ENCODE results near the gene PLCD1. TPM values are rescaled to one million over a fixed set of nuclear protein-coding genes. Genes with fewer than 3 reads are reported as not detected.

PLCD1 gene
- total RNA-seq, 2 experiments from 2014 or later: 7.7 to 10.4 TPM

GRCh38 chr3:38018296-38019266, 10.9 kb downstream of the PLCD1 start:
- intact Hi-C loops (cut with micrococcal nuclease; ENCODE audit: unreplicated experiment): no loop called here
- TF ChIP-seq EZH2phosphoT487 (IDR thresholded peaks at IDR 0.05; ENCODE audit: borderline replicate concordance, low read depth, low read length): no peak
- TF ChIP-seq, protein P1, sequence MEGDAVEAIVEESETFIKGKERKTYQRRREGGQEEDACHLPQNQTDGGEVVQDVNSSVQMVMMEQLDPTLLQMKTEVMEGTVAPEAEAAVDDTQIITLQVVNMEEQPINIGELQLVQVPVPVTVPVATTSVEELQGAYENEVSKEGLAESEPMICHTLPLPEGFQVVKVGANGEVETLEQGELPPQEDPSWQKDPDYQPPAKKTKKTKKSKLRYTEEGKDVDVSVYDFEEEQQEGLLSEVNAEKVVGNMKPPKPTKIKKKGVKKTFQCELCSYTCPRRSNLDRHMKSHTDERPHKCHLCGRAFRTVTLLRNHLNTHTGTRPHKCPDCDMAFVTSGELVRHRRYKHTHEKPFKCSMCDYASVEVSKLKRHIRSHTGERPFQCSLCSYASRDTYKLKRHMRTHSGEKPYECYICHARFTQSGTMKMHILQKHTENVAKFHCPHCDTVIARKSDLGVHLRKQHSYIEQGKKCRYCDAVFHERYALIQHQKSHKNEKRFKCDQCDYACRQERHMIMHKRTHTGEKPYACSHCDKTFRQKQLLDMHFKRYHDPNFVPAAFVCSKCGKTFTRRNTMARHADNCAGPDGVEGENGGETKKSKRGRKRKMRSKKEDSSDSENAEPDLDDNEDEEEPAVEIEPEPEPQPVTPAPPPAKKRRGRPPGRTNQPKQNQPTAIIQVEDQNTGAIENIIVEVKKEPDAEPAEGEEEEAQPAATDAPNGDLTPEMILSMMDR (conservative IDR thresholded peaks at IDR 0.05; ENCODE audit: low read length): no peak
- H3K4me3 ChIP-seq (ENCODE audit: low read depth, low read length, poor library complexity, severe bottlenecking): no peak overlapping the region
- ChIA-PET CTCF (ENCODE audit: unreplicated experiment) (no interaction called here), POLR2A (no interaction called here)
- H3K27ac ChIP-seq (ENCODE audit: low read depth, low read length, poor library complexity, severe bottlenecking): no peak overlapping the region
- no peaks in the 10 kb centered on the region for H3K79me2 ChIP-seq (ENCODE audit: insufficient read depth, low read depth, low read length)
- no peaks in the 10 kb centered on the region for H3K9me2 ChIP-seq (ENCODE audit: insufficient read depth, low read length)
- DNase-seq (ENCODE audit: low spot score): no peak
- no peaks in the 10 kb centered on the region for H3K36me3 ChIP-seq (ENCODE audit: insufficient read depth, low read length)
- no peak overlapping the region for H3K4me2 ChIP-seq (ENCODE audit: low read length)
- peaks cover 5% of the 10 kb centered on the region for H3K4me1 ChIP-seq (ENCODE audit: insufficient read depth, low read length, poor library complexity, severe bottlenecking)
- H2AFZ ChIP-seq (ENCODE audit: low read length): no peak overlapping the region
- BruUV-seq (replicated peaks): no TSS peak
- H4K20me1 ChIP-seq (ENCODE audit: insufficient read depth, low read length): no peaks in the 10 kb centered on the region
- H3K9me3 ChIP-seq (ENCODE audit: low read length): no peaks in the 10 kb centered on the region

GRCh38 chr3:38017445-38018295, 11.8 kb downstream of the PLCD1 start:
- H3K36me3 ChIP-seq (ENCODE audit: insufficient read depth, low read length): no peaks in the 10 kb centered on the region
- TF ChIP-seq EZH2phosphoT487 (IDR thresholded peaks at IDR 0.05; ENCODE audit: borderline replicate concordance, low read depth, low read length): no peak
- TF ChIP-seq, protein P1 (conservative IDR thresholded peaks at IDR 0.05; ENCODE audit: low read length): no peak
- no peak overlapping the region for H3K4me3 ChIP-seq (ENCODE audit: low read depth, low read length, poor library complexity, severe bottlenecking)
- intact Hi-C loops (cut with micrococcal nuclease; ENCODE audit: unreplicated experiment): no loop called here
- no peak overlapping the region for H2AFZ ChIP-seq (ENCODE audit: low read length)
- H4K20me1 ChIP-seq (ENCODE audit: insufficient read depth, low read length): no peaks in the 10 kb centered on the region
- CTCF ChIA-PET (ENCODE audit: unreplicated experiment): no interaction called here
- BruUV-seq (replicated peaks): no TSS peak
- no peak for DNase-seq (ENCODE audit: low spot score)
- no peak overlapping the region for H3K4me2 ChIP-seq (ENCODE audit: low read length)
- no peaks in the 10 kb centered on the region for H3K4me1 ChIP-seq (ENCODE audit: insufficient read depth, low read length, poor library complexity, severe bottlenecking)
- no peaks in the 10 kb centered on the region for H3K79me2 ChIP-seq (ENCODE audit: insufficient read depth, low read depth, low read length)
- no peaks in the 10 kb centered on the region for H3K9me2 ChIP-seq (ENCODE audit: insufficient read depth, low read length)
- no peak overlapping the region for H3K27ac ChIP-seq (ENCODE audit: low read depth, low read length, poor library complexity, severe bottlenecking)
- POLR2A ChIA-PET: no interaction called here
- no peaks in the 10 kb centered on the region for H3K9me3 ChIP-seq (ENCODE audit: low read length)

Data from OCI-LY7 (cell line).